GM19324 (cell line): ENCODE measurements around the gene C4orf50.
"Not testable (repeated sequence)": the region's sequence is repeated elsewhere in the genome, so short reads cannot be mapped to it uniquely, and the experiment has no call there.

Experiments used
- ATAC-seq: cut with Tn5 transposase; IDR thresholded peaks from one replicate; pipeline ENCODE4 v1.9.1; 2021; ENCODE audit warnings: mild to moderate bottlenecking, moderate library complexity; ENCODE audit not compliant: unreplicated experiment, low FRiP score

C4orf50 gene

DNA sequence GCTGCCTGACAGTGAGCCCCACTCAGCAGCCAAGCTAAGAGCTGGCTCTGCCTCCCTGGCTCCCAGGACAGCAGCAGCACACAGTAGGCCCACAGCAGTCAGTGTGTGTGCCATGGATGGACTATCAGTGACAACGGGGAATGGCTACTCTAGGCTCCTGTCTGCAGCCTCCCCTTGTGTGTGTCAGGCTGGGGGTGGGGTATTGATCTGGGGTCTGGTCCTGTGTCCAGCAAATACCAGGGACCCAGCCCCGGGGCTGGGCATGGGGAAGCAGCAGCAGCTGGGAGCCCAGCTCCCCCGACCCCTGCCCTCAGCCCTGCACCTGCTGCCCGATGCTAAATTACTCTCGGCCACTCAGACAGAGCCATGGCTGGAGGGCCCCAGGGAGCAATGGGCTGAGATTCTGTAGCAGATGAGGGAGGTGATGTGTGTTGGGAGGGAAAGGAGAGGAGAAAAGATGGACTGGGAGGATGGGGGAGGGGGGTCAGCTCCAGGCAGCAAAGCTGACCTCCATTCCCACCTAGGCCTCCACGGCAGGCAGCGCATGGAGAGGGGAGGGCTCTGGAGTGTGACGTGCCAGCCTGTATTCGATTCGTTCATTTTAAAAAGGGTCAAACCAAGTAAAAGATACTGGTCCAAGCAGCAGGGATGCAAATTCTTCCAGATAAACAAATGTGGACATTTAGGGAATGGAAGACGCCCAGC is 64.0 kb downstream of the C4orf50 start:
- no peak for ATAC-seq

DNA sequence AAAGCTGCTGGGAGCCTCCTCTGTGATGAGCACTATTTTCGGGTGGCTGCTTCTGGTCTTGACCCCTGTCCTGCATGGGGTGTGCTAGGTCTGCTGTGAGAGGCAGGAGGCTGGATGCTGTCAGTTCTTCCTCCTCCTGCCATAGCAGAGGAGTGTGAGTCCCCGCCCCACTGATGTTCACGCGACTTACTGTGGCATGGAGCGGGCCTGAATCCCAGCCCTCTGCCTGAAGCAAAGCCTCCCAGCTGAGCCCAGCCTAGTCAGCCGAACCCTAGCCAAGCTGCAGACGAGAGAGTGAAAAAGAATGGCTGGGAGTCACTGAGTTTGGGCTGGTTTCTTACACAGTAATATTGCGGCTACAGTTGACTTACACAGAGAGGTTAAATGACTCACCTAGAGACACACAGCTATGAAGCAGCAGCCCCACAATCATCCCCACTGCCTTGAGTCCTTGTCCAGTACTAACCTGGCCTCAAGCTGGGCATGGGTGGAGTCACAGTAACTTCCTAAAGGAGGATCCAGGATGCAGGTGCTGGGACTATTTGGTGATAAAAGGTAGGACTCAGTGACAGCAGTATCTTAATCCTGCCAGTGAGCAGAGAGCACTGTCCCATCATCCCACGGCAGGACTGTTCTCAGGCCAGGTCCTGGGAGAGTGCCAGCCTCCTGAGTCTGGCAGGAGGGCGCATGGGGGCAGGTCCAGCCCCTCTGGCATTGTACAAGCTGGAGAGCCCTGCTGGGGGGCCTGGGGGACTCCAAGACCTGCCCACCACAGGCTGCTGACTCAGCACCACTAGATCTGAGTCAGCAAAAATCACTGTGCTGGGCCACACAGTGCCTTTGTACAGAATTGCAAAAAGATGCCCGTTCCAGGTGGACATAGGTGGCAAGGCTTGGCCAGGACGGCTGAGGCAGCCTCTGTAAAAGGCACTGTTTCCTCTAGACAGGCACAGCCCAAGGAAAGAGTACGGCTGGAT is 65.0 kb downstream of the C4orf50 start:
- no peak for ATAC-seq

DNA sequence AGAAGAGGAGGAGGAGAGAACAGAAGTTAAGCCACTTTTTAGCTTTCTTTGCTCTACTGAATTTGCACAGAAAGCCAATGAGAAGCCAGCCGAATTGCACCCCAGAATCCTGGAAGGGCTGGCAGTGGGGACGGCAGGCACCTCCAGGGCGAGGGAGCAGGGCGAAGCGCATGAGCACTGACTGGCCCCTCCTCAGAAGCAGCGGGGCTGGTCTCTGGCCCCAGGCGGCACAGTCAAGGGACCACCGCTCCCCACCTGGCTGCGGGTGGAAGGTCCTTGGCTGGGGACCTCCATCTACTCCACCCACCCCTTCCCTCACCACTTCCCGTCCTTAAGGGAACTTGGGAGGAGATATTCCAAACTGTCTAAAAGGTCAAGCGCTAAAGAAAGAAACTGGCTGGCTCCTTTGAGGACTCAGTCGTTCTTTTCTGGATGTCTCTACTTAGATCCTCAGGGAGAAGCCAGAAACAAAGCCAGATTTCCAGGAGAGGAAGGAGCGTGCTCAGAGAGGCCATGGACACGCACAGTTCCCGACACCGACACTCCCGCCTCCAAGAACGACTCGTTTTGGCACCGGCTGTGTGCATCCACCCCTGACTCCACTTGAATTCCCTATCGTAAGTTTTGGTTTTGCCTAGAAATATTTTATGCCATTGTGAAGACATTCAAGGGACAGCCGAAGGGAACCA is 65.8 kb downstream of the C4orf50 start:
- no peak for ATAC-seq

DNA sequence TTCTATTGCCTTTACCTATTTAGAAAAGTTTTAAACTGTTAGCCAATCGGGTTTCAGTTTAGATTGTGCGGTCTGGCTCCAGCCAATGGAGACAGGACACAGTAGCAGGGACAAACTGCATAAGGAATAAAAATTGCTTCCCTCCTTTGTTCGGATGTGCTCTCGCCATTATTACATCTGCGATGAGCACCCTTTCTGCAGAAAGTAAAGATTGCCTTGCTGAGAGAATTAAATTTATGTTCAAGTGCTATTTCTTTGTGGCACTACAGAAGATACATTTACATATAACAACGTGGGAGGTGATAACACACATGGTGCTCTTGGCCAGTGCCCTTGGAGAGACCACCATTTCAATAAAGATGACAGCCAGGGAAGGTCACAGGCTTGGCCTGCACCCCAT is 71.6 kb downstream of the C4orf50 start:
- ATAC-seq: not testable (repeated sequence)

DNA sequence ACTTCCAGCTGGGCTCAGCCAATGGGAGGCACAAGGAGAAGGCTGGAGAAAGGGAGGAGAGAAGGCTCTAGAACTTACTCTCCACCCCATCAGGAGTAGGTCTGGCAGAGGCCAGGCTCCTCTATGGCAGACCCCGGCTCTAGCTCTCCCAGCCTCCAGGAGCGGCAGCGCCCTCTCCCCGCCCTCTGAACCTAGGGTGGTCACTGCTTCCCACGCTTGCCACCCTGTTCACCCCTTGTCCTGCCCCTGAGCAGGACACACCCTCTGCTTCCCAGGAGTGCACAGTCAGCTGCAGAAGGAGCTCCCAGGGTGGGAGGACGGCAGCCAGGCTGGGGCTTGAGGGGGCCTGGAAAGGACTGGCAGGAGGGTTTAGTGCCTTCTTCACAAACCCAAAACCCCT is 72.3 kb downstream of the C4orf50 start:
- no peak for ATAC-seq

DNA sequence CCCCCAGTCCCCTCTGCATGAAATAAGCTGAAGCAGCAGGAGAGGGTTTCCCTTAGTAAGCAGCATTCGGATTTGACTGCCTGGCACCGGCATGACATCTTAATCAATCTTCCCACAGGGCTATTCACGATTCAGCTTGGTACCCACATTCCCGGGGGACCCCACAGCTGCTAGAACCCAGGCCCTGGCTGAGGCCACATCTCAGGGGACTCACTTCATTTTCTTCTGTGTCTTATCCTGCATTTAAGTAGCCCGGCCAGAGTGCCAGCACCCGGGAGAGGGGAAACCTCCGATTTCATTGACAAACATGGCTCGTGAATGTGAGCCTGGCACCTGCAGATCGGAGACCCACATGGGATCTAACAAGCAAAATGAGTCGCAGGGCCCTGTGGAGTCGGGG is 73.1 kb downstream of the C4orf50 start:
- ATAC-seq: no peak

DNA sequence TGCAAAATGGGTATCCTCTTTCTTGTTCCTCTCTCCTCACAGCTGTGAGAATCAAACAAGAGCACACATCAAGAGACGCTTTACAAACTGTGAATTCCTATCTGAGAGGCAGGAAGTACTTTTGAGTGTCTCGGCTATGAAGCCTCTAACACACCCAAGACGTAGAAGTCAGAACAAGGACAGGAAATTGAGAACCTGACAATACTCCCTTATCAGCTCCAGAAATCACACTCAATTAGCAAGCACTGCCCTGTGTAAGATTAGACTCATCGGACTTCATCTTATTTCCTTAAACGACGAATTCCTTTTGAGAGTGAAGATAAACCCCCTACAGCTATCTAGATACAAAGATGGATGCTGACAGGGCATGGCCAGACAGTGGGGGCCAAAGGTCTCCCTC is 74.7 kb downstream of the C4orf50 start:
- no peak for ATAC-seq

DNA sequence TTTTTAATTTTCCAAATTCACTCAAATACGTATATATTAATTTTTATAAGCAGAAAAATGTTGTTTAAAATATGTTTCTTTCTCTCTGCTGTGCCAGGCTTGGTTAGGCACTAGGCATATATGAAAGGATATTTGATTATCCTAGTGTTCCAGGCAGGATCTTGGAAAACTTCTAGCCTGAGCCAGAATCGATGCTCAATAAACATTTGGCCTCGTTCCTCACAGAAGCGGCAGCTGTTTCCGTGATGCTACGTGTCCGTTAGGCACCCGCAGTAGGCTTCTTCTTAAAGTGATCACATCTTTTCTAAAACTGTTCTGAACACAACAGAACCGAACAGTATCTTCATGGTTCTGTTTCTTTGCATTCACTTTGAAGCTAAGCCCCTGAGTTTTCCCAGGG is 75.3 kb downstream of the C4orf50 start:
- ATAC-seq: no peak

DNA sequence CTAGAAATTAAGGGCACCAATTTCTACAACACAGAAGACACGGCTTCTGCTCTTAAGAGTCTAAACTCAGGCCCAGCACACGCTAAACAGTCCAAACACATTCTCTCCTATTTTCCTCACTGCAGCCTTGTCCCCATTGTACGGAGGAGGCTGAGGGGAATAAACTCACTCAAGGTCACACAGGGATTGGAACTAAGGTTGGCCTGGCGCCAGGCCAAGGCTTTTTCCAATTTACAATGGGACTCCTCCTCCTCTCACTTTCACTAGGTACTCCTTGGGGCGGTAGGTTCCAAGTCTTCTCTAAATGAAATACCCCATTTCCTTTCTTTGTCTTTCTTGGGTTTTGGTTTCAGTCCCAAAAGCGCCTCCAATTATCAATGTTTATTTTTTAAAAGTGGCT is 76.6 kb downstream of the C4orf50 start:
- no peak for ATAC-seq

DNA sequence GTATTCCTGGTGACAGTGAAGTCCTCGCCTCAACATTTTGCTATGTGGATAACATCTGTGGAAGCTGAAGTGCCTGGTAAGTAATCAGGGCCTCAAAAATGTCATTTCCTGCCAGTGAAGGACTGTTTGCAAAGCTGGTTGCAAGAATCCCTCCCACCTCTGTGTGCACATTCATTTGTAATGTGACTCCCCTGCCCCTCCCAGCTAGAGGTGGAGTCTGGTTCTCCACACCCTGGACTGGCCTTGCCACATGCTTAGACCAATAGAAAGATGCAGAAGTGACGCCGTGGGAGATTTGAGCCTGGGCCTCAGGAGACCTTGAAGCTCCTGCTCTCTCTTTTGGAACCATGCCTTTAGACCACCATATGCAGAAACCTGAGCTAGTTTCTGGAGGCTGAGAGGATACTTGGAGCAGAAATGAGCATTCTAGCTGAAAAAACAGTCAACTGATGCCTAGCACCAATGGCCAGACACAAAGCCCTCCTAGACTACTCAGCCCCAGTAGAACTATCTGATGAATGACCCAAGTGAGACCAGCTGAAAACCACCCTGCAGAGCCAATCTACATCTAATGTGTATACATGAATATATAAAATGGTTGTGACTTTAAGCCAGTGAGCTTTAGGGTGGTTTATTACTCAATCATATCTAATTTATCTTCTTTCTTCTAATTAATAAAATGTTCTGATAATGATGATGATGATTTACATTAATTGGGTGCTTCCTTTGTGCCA is 77.6 kb downstream of the C4orf50 start:
- no peak for ATAC-seq

DNA sequence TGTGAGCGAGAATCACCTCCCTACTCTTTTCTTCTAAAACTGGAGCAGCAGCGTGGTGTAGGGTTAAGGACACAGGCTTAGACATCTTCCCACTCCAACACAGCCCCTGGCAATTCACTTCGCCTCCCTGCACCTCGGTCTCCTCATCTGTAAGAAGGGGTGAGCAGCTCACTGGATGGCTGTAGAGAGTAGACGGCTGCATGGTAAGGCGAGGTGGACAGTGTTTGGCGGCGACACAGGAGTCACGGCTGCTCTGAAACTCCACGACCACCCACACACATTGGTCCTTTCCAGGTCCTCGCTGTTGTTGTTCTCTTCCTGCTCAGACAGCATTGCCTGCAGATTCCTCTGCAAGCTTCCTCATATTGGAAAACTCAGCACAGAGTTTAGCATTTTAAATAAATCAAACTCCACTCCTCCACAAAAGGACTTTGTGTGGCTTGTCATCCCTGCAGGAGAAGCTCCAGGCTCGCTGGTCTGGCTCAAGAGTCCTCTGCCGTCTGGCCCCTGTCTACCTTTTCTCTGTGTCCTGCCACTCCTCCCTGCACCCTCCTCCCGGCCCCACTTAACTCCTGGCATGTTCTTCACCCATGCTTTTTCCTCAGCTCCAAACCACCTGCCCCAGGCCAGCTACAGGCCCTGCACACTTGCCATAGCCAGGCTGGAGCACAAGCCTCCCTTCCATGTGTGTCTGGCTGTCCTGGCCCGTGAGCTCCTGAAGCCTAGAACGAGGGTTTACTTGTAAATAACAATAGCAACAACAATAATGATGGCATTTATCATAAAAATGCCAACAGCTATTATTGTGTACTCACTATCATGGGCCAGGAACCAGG is 84.0 kb downstream of the C4orf50 start:
- ATAC-seq: no peak

DNA sequence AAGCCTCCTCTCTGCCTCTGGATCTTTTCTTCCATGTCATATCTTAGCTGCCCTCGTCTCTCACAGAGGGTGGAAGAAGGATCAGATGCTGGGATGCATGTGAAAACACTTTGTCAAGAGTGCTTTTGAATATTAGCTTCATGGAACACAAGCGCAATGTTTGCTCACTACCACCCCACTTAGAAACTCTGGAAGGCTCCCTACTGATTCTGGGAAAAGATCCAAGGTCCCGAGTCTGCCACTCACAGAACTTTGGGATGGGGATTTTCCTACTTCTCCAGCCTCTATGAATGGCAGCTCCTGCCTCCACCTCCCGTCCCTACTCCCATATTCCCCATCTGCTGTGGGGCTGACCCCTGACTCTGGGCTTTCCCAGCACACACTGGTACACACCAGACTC is 85.1 kb downstream of the C4orf50 start:
- ATAC-seq: no peak

DNA sequence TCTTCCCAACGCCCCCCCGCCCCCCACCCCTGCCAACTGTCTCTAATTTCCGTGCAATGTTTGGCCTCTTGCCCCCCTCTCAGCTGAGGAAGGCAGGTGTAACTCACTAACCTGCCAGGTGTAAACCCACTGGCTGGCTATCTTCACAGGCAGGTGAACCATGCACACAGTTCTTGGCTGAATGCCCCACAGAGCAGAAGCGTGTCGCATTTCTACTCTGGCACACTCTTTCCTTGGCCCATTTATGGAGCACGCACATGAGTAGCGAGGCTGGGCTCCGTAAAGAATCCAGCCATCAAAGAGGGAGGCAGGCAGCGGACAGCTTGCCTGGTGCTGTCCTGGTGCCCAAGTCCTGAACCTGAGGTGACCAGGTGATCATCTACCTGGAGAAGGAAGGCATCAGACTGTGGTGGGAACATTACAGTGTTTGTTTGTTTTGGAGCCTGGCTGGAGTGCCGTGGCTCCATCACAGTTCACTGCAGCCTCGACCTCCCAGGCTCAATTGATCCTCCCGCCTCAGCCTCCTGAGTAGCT is 86.1 kb downstream of the C4orf50 start:
- no peak for ATAC-seq

DNA sequence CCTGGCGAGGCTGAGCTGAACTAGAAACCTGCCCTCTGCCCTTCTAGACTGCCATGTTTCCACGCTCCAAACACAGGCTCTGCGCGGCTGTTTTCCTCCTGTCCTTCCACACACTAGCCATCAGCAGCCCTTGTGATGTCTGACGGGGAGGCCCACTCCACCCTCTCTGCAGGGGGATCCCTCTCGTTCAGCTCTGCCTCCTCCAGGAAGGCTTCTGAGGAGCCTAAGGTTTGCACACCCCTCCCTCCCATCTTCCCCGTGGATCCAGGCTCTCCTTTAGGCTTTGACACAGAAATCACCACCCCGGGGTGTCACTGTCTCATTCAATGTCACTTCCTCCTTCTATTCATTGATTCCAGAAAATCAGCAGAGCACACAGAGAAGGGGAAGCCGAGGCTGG is 86.7 kb downstream of the C4orf50 start:
- no peak for ATAC-seq

DNA sequence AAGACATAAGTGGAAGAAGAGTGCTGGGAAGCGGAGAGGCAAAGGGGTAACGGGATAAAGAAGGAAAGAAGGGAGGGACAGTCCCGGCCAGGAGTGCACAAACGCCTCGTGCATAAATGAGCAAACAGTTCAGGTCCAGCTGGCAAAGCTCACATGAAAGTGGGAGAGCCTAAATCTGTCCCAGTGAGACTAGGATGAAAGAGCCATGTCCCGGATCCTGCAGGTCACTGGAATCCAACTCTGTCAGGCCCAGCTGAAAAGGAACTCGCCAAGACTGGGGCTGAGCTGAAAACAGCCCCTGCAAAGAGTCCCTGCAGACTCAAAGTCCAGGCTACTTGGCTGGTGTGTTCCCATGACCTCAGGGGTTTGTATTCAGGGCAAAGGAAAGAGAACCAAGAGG is 87.4 kb downstream of the C4orf50 start:
- ATAC-seq: no peak

DNA sequence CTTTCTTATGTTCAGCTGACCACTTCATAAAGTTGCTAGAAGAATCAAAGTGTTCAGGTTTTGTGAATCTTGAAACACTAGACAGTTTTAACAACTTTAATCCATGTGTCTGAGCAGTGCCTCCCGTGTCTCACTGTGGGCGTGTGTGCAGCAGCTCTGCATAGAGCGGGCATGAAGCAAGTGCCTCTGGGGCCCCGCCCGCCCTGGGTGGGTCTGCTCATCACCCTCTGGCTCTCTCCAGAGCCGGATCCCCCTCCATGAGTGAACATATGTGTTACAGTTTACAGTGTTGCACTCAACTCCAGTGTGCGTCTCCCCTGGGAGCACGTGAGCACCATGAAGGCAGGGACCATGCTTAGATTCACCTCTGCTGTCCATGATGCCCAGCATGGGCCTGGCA is 87.8 kb downstream of the C4orf50 start:
- ATAC-seq: no peak

DNA sequence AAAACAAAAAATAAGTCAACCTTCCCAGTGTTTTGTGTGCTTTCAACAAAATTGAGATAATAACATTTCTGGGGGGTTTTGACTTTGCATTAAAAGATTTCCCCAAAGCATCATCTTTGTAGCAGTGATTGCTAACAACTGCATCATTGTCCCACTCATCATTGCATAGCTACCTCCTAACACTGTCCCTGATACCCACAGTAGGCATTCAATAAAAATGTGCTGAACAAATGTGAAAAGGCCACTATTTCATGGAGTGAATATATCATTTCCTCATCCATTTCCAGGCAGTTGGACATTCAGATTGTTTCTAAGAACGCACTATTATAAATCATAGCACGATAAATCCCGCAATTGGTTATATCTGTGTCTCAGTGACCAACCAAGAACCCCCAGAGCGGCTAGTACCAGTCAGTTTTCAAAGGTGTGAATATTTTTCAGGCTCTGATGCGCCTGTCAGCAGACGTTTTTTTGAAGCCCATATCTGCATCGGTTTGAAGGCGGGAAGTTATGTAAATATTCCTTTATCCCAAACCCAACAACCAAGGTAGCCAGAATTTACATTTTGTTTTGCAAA is 89.3 kb downstream of the C4orf50 start:
- ATAC-seq: no peak

DNA sequence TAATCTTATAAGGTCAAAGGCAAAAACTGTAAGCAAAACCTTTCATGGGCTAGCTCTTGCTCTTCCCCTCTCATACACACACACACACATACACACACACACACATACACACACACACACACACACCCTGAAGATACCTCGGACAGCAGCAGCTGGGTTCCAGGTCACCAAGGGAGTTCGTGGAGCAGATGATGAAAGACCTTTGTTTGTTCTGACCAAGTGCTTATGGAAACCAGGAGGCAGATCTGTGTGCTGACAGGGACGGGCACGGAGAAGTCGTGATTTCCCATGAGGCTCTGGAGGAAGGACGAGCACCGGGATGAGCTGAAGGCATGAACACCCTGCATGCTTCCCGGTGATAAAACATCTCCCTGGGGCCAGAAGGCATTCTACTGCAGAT is 90.0 kb downstream of the C4orf50 start:
- no peak for ATAC-seq

DNA sequence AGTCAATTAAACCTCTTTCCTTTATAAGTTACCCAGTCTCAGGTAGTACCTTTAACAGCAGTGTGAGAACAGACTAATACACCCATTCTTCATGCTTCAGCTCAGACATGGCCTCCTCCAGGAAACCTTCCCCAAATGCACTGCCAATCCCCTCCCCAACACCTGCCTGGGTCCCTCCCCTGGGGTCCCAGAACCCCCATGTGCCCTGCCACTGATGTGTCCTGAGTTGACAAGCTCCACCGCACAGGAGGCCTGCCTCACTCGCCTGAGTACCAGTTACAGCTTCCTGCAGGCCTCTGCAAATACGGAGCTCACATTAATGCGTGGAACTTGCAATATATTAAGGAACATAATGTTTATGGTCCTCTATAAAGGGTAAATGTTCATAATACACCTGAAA is 90.5 kb downstream of the C4orf50 start:
- no peak for ATAC-seq
